Smooth muscle cell (in vitro differentiated cells): ENCODE measurements around the gene SLC6A11. TPM values are rescaled to one million over a fixed set of nuclear protein-coding genes. Genes with fewer than 3 reads are reported as not detected.

Source experiments
- DNase-seq: peaks from one replicate; lab custom pipeline; 2025; ENCODE audit not compliant: unreplicated experiment; lab: John Stamatoyannopoulos, UW
- H2AFZ ChIP-seq: fragments of 200-600 bp; sonication (generic); 2 replicates; pipeline ENCODE4 v1.6.0; 2016; ENCODE audit warnings: antibody characterized with exemption, low read depth, mild to moderate bottlenecking
- H3F3A ChIP-seq: fragments of 200-600 bp; sonication (generic); 2 replicates; pipeline ENCODE4 v1.6.0; 2017; ENCODE audit warnings: antibody characterized with exemption, low read depth
- H3K27ac ChIP-seq: fragments of 200-600 bp; sonication (generic); 2 replicates; pipeline ENCODE4 v1.5.1; 2016; ENCODE audit warnings: low read depth, mild to moderate bottlenecking
- H3K27me3 ChIP-seq: fragments of 200-600 bp; sonication (generic); 2 replicates; pipeline ENCODE4 v1.6.1; 2016; ENCODE audit warnings: low read depth, mild to moderate bottlenecking
- H3K36me3 ChIP-seq: fragments of 200-600 bp; sonication (generic); 2 replicates; pipeline ENCODE4 v1.5.1; 2016; ENCODE audit warnings: low read depth
- H3K4me1 ChIP-seq: fragments of 200-600 bp; sonication (generic); 2 replicates; pipeline ENCODE4 v1.5.1; 2016; ENCODE audit warnings: low read depth
- H3K4me2 ChIP-seq: fragments of 200-600 bp; sonication (generic); 2 replicates; pipeline ENCODE4 v1.6.0; 2016; ENCODE audit warnings: mild to moderate bottlenecking
- H3K4me3 ChIP-seq: fragments of 200-600 bp; sonication (generic); 2 replicates; pipeline ENCODE4 v1.5.1; 2016; ENCODE audit warnings: mild to moderate bottlenecking
- H3K79me2 ChIP-seq: fragments of 200-600 bp; sonication (generic); 2 replicates; pipeline ENCODE4 v1.6.0; 2016; ENCODE audit warnings: low read depth, mild to moderate bottlenecking
- H3K9ac ChIP-seq: fragments of 200-600 bp; sonication (generic); 2 replicates; pipeline ENCODE4 v1.6.0; 2016; ENCODE audit warnings: low read depth
- H3K9me3 ChIP-seq: fragments of 200-600 bp; sonication (generic); replicated peaks from 2 replicates; pipeline ENCODE4 v1.5.1; 2016; ENCODE audit warnings: low read depth
- H4K20me1 ChIP-seq: fragments of 200-600 bp; sonication (generic); 2 replicates; pipeline ENCODE4 v1.6.0; 2016; ENCODE audit warnings: low read depth
- WGBS: methylation state at CpG from one replicate; pipeline ENCODE4 v1.1.7; 2016; ENCODE audit warnings: low lambda C conversion rate; 5-methylcytosine and 5-hydroxymethylcytosine counted together
- polyA plus RNA-seq: library from polyadenylated mRNA; unstranded; fragments of >200 nt; fragmentation: Nextera tagmentation; extraction: Ambion mirVana; gene quantifications from 2 replicates; pipeline ENCODE4 v1.2.1, GENCODE V29; 2016
- total RNA-seq: library from RNA; depleted of rRNA; stranded (reverse); fragments of >200 nt; gene quantifications from 2 replicates; pipeline ENCODE4 v1.2.3, GENCODE V29; 2014
- TF ChIP-seq, protein P1 (sequence below): fragments of 200-600 bp; sonication (generic); IDR thresholded peaks from 2 replicates; pipeline ENCODE4 v1.5.1; 2017; ENCODE audit warnings: borderline replicate concordance, mild to moderate bottlenecking, antibody characterized with exemption; ENCODE audit not compliant: insufficient read depth, poor library complexity, severe bottlenecking

The SLC6A11 gene
- total and polyA plus RNA-seq, 2 experiments from 2014 or later, result not detected

DNA sequence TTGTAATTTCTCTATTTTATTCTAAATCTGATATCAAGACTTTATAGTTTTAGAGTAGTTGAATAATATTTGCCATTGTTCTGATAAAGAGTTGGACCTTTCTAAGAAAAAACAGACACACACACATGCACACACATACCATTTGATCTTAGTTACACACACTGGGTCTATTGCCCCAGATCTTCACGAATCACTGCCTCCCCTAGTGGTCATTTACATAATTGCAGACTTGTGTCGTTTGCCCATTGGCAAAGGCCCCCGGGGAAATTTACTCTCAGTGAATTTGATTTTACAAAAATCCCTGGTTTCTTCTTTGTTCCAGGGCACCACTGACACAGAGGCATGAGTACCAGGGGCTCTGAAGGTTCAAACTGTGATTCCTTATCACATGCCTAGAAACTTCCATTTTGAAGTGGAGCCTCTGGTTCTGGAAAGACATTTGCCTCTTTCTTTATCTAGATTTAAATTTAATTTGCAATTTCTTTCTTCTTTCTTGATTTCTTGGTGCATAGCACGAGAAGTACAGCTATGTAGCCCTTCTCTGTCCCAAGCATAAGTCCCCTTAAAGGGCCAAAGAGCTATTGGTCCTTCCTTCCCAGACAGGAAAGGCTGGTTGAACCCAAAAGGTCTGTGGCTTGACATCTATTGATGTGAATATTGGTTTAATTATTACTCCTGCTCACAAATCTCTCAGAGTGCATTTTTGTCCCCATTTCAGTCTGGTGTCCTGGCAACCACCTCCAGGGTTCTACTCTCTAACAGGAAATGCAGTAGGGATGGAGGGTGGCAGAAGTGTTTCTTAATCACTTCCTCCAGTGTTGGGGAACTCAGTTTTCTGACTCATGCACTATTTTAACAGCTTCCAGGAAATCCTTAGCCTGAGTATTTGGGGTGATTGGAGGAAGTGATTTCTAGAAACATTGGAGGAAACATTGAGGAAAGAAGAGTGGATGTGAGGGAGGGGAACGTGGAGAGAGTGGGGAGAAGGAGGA is 32.4 kb upstream of the SLC6A11 start:
- no peaks in the 10 kb centered on the region for H3K36me3 ChIP-seq
- H3K4me1 ChIP-seq, result no peaks in the 10 kb centered on the region
- no peak overlapping the region for H3K27ac ChIP-seq
- no peak overlapping the region for H3K4me2 ChIP-seq
- no peaks in the 10 kb centered on the region for H3K79me2 ChIP-seq
- H3K9ac ChIP-seq, result no peak overlapping the region
- WGBS, result 31% methylated on average over 5 of the region's 5 CpGs
- TF ChIP-seq, protein P1, sequence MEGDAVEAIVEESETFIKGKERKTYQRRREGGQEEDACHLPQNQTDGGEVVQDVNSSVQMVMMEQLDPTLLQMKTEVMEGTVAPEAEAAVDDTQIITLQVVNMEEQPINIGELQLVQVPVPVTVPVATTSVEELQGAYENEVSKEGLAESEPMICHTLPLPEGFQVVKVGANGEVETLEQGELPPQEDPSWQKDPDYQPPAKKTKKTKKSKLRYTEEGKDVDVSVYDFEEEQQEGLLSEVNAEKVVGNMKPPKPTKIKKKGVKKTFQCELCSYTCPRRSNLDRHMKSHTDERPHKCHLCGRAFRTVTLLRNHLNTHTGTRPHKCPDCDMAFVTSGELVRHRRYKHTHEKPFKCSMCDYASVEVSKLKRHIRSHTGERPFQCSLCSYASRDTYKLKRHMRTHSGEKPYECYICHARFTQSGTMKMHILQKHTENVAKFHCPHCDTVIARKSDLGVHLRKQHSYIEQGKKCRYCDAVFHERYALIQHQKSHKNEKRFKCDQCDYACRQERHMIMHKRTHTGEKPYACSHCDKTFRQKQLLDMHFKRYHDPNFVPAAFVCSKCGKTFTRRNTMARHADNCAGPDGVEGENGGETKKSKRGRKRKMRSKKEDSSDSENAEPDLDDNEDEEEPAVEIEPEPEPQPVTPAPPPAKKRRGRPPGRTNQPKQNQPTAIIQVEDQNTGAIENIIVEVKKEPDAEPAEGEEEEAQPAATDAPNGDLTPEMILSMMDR, result peak; percentile 66
- H3K27me3 ChIP-seq, result peaks cover 35% of the 10 kb centered on the region
- H3F3A ChIP-seq, result no peaks in the 10 kb centered on the region
- no peak overlapping the region for H3K4me3 ChIP-seq
- no peak for DNase-seq
- H3K9me3 ChIP-seq, result no peaks in the 10 kb centered on the region
- no peaks in the 10 kb centered on the region for H4K20me1 ChIP-seq
- no peak overlapping the region for H2AFZ ChIP-seq

DNA sequence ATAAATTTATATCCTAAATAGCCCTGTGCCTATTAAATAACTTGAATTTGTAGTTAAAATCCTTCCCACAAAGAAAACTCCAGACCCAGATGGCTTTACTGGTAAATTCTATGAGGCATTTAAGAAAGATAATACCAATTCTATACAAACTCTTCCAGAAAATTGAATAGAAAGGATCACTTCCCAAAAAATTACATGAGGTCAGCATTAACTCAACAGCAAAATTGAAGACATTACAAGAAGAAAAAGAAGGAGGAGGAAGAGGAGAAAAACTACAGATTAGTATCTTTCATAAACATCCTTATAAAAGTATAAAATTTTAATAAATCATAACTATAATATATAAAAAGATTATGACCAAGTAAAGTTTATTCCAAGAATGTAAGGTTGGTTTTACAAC is 29.4 kb upstream of the SLC6A11 start:
- no peaks in the 10 kb centered on the region for H3F3A ChIP-seq
- H3K4me2 ChIP-seq, result no peak overlapping the region
- H3K36me3 ChIP-seq, result no peaks in the 10 kb centered on the region
- no peak for DNase-seq
- H3K9me3 ChIP-seq, result no peaks in the 10 kb centered on the region
- H3K27ac ChIP-seq, result no peak overlapping the region
- no peak overlapping the region for H2AFZ ChIP-seq
- H4K20me1 ChIP-seq, result no peaks in the 10 kb centered on the region
- H3K79me2 ChIP-seq, result no peaks in the 10 kb centered on the region
- H3K27me3 ChIP-seq, result peaks cover 44% of the 10 kb centered on the region
- no peak overlapping the region for H3K4me3 ChIP-seq
- TF ChIP-seq, protein P1, result no peak
- H3K9ac ChIP-seq, result no peak overlapping the region
- H3K4me1 ChIP-seq, result no peaks in the 10 kb centered on the region

DNA sequence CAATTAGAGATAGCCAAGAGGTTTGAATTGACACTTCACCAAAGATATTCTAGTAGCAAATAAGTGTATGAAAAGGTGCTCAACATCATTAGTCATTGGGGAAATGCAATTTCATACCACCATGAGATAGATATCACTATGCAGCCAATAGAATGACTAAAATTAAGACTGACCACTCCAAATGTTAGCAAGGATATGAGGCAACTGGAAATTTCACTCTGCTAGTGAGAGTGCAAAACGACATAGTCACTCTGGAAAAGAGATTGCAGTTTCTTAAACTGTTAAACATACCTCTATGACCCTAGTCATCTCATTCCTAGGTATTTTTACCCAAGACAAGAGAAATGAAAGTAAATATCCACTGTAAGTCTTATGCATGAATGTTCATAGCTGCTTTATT is 27.6 kb upstream of the SLC6A11 start:
- Histone ChIP-seq H3K79me2 (no peaks in the 10 kb centered on the region), H2AFZ (no peak overlapping the region), H3K4me3 (no peak overlapping the region), H3K9me3 (no peaks in the 10 kb centered on the region), H3K27me3 (peaks cover 55% of the 10 kb centered on the region), H3K36me3 (no peaks in the 10 kb centered on the region), H3K9ac (no peak overlapping the region), H3K27ac (no peak overlapping the region), H4K20me1 (no peaks in the 10 kb centered on the region), H3F3A (no peaks in the 10 kb centered on the region), H3K4me2 (no peak overlapping the region), H3K4me1 (no peaks in the 10 kb centered on the region)
- 54% methylated on average over 1 of the region's 1 CpG for WGBS
- TF ChIP-seq, protein P1, result no peak
- no peak for DNase-seq

DNA sequence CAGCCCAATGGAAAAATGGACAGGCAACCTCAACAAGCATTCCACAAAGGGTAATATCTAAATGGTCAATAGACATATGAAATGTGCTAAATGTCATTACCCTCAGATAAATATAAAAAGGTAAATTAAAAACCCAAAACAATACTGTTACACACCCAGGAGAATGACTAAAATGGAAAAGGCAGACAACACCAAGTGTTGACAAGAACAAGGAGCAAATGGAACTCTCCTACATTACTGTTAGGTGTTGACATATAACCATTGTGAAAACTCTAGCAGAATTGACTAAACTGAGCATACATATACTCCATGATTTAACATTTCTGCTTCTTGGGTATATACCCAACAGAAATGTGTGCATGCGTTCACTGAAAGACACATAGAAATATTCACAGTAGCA is 25.3 kb upstream of the SLC6A11 start:
- H3K4me1 ChIP-seq, result no peaks in the 10 kb centered on the region
- H2AFZ ChIP-seq, result no peak overlapping the region
- peaks cover 68% of the 10 kb centered on the region for H3K27me3 ChIP-seq
- no peaks in the 10 kb centered on the region for H3F3A ChIP-seq
- WGBS, result 93% methylated on average over 1 of the region's 1 CpG
- no peaks in the 10 kb centered on the region for H3K36me3 ChIP-seq
- no peaks in the 10 kb centered on the region for H3K9me3 ChIP-seq
- H3K79me2 ChIP-seq, result no peaks in the 10 kb centered on the region
- no peak for DNase-seq
- no peaks in the 10 kb centered on the region for H4K20me1 ChIP-seq
- no peak overlapping the region for H3K4me3 ChIP-seq
- no peak overlapping the region for H3K27ac ChIP-seq
- TF ChIP-seq, protein P1, result no peak
- H3K4me2 ChIP-seq, result no peak overlapping the region
- H3K9ac ChIP-seq, result no peak overlapping the region
